RCC 7860 (cell line): ENCODE results near the gene SMAD6.
A peak's percentile ranks its signal among the peaks of the same experiment; 100 is the strongest.
"Not testable (repeated sequence)": the region's sequence is repeated elsewhere in the genome, so short reads cannot be mapped to it uniquely, and the experiment has no call there.

Experiments
- DNase-seq: peaks from one replicate; pipeline ENCODE4 v3.0.0-alpha.2; 2015; ENCODE audit warnings: low spot score
- FAIRE-seq: peaks from 2 replicates; lab custom pipeline; 2012; peaks lifted over from hg19 to GRCh38; lab: Jason Lieb, UNC

The SMAD6 gene

GRCh38 chr15:66816201-66816600 is 114.2 kb downstream of the SMAD6 start:
- FAIRE-seq (no peak), DNase-seq (no peak)

- FAIRE-seq (no peak), DNase-seq (peak; percentile 38)
These were observed 117.0 kb downstream of the SMAD6 start for GRCh38 chr15:66819084-66819483.

GRCh38 chr15:66820481-66821176 is 118.6 kb downstream of the SMAD6 start:
- DNase-seq (no peak), FAIRE-seq (no peak)

GRCh38 chr15:66821307-66821706 is 119.3 kb downstream of the SMAD6 start:
- DNase-seq (no peak), FAIRE-seq (no peak)

- FAIRE-seq, result no peak
- no peak for DNase-seq
These were observed 120.1 kb downstream of the SMAD6 start for GRCh38 chr15:66822114-66822513.

- DNase-seq, result no peak
- FAIRE-seq, result no peak
These were observed 120.5 kb downstream of the SMAD6 start for GRCh38 chr15:66822576-66822975.

- FAIRE-seq (no peak), DNase-seq (no peak)
These were observed 121.6 kb downstream of the SMAD6 start for GRCh38 chr15:66823601-66824000.

GRCh38 chr15:66824424-66824823 is 122.4 kb downstream of the SMAD6 start:
- DNase-seq, result no peak
- no peak for FAIRE-seq

GRCh38 chr15:66825139-66825538 is 123.1 kb downstream of the SMAD6 start:
- FAIRE-seq, result no peak
- no peak for DNase-seq

GRCh38 chr15:66825731-66826130 is 123.7 kb downstream of the SMAD6 start:
- DNase-seq (no peak), FAIRE-seq (no peak)

- no peak for DNase-seq
- no peak for FAIRE-seq
These were observed 124.5 kb downstream of the SMAD6 start for GRCh38 chr15:66826507-66826906.

- FAIRE-seq (no peak), DNase-seq (no peak)
These were observed 125.1 kb downstream of the SMAD6 start for GRCh38 chr15:66827039-66827697.

GRCh38 chr15:66827698-66828055 is 125.6 kb downstream of the SMAD6 start:
- FAIRE-seq (no peak), DNase-seq (no peak)

GRCh38 chr15:66828817-66829541 is 126.9 kb downstream of the SMAD6 start:
- FAIRE-seq, DNase-seq: not testable (repeated sequence)

- FAIRE-seq, result no peak
These were observed 127.6 kb downstream of the SMAD6 start for GRCh38 chr15:66829551-66830121.

GRCh38 chr15:66830358-66830757 is 128.3 kb downstream of the SMAD6 start:
- peak; percentile 47 for DNase-seq

More at GRCh38 chr15:66829551-66830121, 127.6 kb downstream of the SMAD6 start:
- DNase-seq, result no peak

GRCh38 chr15:66830823-66831222 is 128.8 kb downstream of the SMAD6 start:
- no peak for FAIRE-seq

More at GRCh38 chr15:66830358-66830757, 128.3 kb downstream of the SMAD6 start:
- no peak for FAIRE-seq

GRCh38 chr15:66831289-66831688 is 129.3 kb downstream of the SMAD6 start:
- FAIRE-seq, result no peak
- no peak for DNase-seq

More at GRCh38 chr15:66830823-66831222, 128.8 kb downstream of the SMAD6 start:
- DNase-seq, result no peak

GRCh38 chr15:66831801-66832390 is 129.9 kb downstream of the SMAD6 start:
- FAIRE-seq (no peak), DNase-seq (no peak)
